Endodermal cell (in vitro differentiated cells): ENCODE measurements around the gene VCAM1. TPM values are rescaled to one million over a fixed set of nuclear protein-coding genes. Genes with fewer than 3 reads are reported as not detected.

Experiments
- DNase-seq: peaks from one replicate; pipeline ENCODE4 v3.0.0-alpha.2; 2017
- H3K27ac ChIP-seq: 2 replicates; pipeline ENCODE4 v1.5.1; 2013; ENCODE audit warnings: mild to moderate bottlenecking, low read depth, low read length, moderate library complexity
- H3K27me3 ChIP-seq: 2 replicates; pipeline ENCODE4 v1.6.1; 2013; ENCODE audit warnings: mild to moderate bottlenecking, low read length, moderate library complexity; ENCODE audit not compliant: insufficient read depth, control insufficient read depth, poor library complexity, severe bottlenecking
- H3K36me3 ChIP-seq: 2 replicates; pipeline ENCODE4 v1.7.0; 2013; ENCODE audit warnings: mild to moderate bottlenecking, low read length, moderate library complexity; ENCODE audit not compliant: control insufficient read depth, insufficient read depth
- H3K4me1 ChIP-seq: one replicate; pipeline ENCODE4 v1.7.0; 2013; ENCODE audit warnings: low read length; ENCODE audit not compliant: control insufficient read depth, insufficient read depth
- H3K4me3 ChIP-seq: 2 replicates; pipeline ENCODE4 v1.5.1; 2013; ENCODE audit warnings: mild to moderate bottlenecking, low read length, moderate library complexity
- H3K9ac ChIP-seq: 2 replicates; pipeline ENCODE4 v1.6.1; 2013; ENCODE audit warnings: mild to moderate bottlenecking, low read length, moderate library complexity; ENCODE audit not compliant: poor library complexity, severe bottlenecking; ENCODE audit errors: extremely low read depth
- H3K9me3 ChIP-seq: 2 replicates; pipeline ENCODE4 v1.6.1; 2013; ENCODE audit warnings: mild to moderate bottlenecking, low read length, moderate library complexity; ENCODE audit not compliant: control insufficient read depth
- H3K27ac Mint-ChIP-seq: 2 replicates; pipeline ENCODE4 v1.8.0; 2020; ENCODE audit warnings: mixed read lengths
- H3K27me3 Mint-ChIP-seq: 2 replicates; pipeline ENCODE4 v1.8.0; 2021; ENCODE audit warnings: mild to moderate bottlenecking, mixed read lengths; ENCODE audit not compliant: insufficient read depth
- H3K36me3 Mint-ChIP-seq: 2 replicates; pipeline ENCODE4 v1.8.0; 2020; ENCODE audit warnings: low read depth, mixed read lengths
- H3K4me1 Mint-ChIP-seq: 2 replicates; pipeline ENCODE4 v1.8.0; 2020; ENCODE audit warnings: mixed read lengths
- H3K4me3 Mint-ChIP-seq: 2 replicates; pipeline ENCODE4 v1.8.0; 2020; ENCODE audit warnings: mild to moderate bottlenecking, moderate library complexity, mixed read lengths
- H3K9me3 Mint-ChIP-seq: 2 replicates; pipeline ENCODE4 v1.8.0; 2020; ENCODE audit warnings: mild to moderate bottlenecking, mixed read lengths
- WGBS, 2 experiments: methylation state at CpG; one replicate each; pipeline versions ENCODE4 v1.1.5 to v1.1.7; 2013; ENCODE audit warnings: missing lambda C conversion rate in 2 of 2, mixed read lengths in 1 of 2; ENCODE audit not compliant: insufficient coverage in 1 of 2, insufficient read length in 1 of 2; 5-methylcytosine and 5-hydroxymethylcytosine counted together
- total RNA-seq, 2 donors: library from RNA; stranded (reverse); fragmentation: NEBNext Ultra II Directional in 1 of 2; extraction: Animal tissue kit (Norgen Biotek cat#: 25700) in 1 of 2; gene quantifications; 2 replicates in 1 of 2; 3 replicates in 1 of 2; pipeline ENCODE4 v1.2.1, GENCODE V29; 2021
- TF ChIP-seq, protein P1 (sequence below): fragments of 200-600 bp; sonication (generic); conservative IDR thresholded peaks from 2 replicates; pipeline ENCODE4 v1.5.0; 2021; ENCODE audit warnings: antibody characterized with exemption, mild to moderate bottlenecking

Gene VCAM1
- total RNA-seq, 2 donors from 2014 or later: 1.4 to 1.7 TPM

DNA sequence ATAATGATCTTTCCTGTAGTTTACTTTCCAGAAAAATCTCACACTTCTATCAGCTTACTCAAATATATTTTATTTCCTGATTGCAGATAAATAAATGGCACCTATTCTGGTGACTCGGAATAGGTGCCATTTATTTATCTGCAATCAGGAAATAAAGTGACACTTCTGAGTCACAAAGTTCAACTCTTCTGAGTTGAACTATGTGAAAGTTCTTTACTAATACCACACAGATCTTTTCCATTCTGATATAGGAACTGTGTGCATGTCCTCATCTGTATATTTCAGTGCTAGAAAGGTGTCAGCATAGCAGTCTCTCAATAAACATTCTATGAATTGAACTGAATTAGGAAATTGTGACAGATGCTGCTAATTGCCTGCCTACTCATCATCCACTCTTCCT is 4.9 kb upstream of the VCAM1 start:
- no peak overlapping the region for H3K9ac ChIP-seq
- DNase-seq: no peak
- no peaks in the 10 kb centered on the region for H3K36me3 Mint-ChIP-seq
- no peaks in the 10 kb centered on the region for H3K27me3 ChIP-seq
- TF ChIP-seq, protein P1, sequence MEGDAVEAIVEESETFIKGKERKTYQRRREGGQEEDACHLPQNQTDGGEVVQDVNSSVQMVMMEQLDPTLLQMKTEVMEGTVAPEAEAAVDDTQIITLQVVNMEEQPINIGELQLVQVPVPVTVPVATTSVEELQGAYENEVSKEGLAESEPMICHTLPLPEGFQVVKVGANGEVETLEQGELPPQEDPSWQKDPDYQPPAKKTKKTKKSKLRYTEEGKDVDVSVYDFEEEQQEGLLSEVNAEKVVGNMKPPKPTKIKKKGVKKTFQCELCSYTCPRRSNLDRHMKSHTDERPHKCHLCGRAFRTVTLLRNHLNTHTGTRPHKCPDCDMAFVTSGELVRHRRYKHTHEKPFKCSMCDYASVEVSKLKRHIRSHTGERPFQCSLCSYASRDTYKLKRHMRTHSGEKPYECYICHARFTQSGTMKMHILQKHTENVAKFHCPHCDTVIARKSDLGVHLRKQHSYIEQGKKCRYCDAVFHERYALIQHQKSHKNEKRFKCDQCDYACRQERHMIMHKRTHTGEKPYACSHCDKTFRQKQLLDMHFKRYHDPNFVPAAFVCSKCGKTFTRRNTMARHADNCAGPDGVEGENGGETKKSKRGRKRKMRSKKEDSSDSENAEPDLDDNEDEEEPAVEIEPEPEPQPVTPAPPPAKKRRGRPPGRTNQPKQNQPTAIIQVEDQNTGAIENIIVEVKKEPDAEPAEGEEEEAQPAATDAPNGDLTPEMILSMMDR: no peak
- peaks cover 20% of the 10 kb centered on the region for H3K4me1 ChIP-seq
- 53% methylated on average over 1 of the region's 1 CpG; no CpG with 5 or more reads in 1 of the 2 experiments for WGBS, 2 experiments
- H3K9me3 Mint-ChIP-seq: peaks cover 16% of the 10 kb centered on the region
- no peak overlapping the region for H3K4me3 ChIP-seq
- peaks cover 23% of the 10 kb centered on the region for H3K4me1 Mint-ChIP-seq
- no peaks in the 10 kb centered on the region for H3K36me3 ChIP-seq
- no peak overlapping the region for H3K4me3 Mint-ChIP-seq
- H3K9me3 ChIP-seq: peaks cover 16% of the 10 kb centered on the region
- H3K27ac ChIP-seq: no peak overlapping the region
- H3K27me3 Mint-ChIP-seq: no peaks in the 10 kb centered on the region
- no peak overlapping the region for H3K27ac Mint-ChIP-seq

DNA sequence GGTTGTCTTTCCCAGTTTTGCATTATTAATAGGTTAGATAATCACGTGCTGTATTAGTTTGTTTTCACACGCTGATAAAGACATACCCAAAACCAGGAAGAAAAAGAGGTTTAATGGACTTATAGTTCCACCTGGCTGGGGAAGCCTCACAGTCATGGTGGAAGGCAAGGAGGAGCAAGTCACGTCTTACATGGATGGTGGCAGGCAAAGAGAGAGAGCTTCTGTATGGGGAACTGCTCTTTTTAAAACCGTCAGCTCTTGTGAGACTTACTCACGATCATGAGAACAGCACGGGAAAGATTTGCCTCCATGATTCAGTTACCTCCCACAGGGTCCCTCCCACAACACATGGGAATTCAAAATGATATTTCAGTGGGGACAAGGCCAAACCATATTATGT is 2.3 kb upstream of the VCAM1 start:
- WGBS, 2 experiments: 95 to 100% methylated on average over 2 to 6 of the region's 6 CpGs
- Mint-ChIP-seq H3K4me3 (no peak overlapping the region), H3K27ac (no peak overlapping the region), H3K36me3 (no peaks in the 10 kb centered on the region), H3K4me1 (peaks cover 11% of the 10 kb centered on the region), H3K9me3 (peaks cover 15% of the 10 kb centered on the region), H3K27me3 (peaks cover 1% of the 10 kb centered on the region)
- peaks cover 11% of the 10 kb centered on the region for H3K9me3 ChIP-seq
- no peaks in the 10 kb centered on the region for H3K36me3 ChIP-seq
- H3K9ac ChIP-seq: no peak overlapping the region
- H3K27me3 ChIP-seq: no peaks in the 10 kb centered on the region
- DNase-seq: no peak
- TF ChIP-seq, protein P1: no peak
- no peak overlapping the region for H3K27ac ChIP-seq
- no peak overlapping the region for H3K4me3 ChIP-seq
- H3K4me1 ChIP-seq: peaks cover 20% of the 10 kb centered on the region

DNA sequence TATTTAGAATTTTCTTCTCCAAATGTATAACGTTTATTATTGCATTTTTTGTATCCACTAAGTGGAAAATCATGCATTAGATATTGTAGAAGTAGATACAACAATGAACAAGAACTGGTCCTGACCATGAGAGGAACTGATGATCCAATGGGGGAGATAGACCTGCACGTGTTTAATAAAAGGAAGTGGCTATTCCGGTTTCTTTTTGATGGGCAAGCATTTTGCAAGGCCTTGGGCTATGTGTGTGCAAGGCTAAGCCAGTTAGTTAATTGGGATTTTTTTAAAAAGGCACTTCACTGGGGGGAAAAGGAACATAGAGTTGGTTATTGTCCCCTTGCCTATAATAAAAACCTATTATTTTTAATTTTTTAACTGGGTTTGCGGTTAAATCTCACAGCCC is 961 bp upstream of the VCAM1 start:
- no peak overlapping the region for H3K4me3 ChIP-seq
- no peak overlapping the region for H3K27ac Mint-ChIP-seq
- H3K27me3 Mint-ChIP-seq: peaks cover 1% of the 10 kb centered on the region
- 83 to 87% methylated on average over 2 to 4 of the region's 4 CpGs for WGBS, 2 experiments
- H3K4me1 ChIP-seq: peaks cover 20% of the 10 kb centered on the region
- H3K9me3 ChIP-seq: peaks cover under 1% of the 10 kb centered on the region
- TF ChIP-seq, protein P1: no peak
- no peaks in the 10 kb centered on the region for H3K27me3 ChIP-seq
- no peaks in the 10 kb centered on the region for H3K36me3 Mint-ChIP-seq
- H3K4me1 Mint-ChIP-seq: peaks cover 11% of the 10 kb centered on the region
- no peak overlapping the region for H3K4me3 Mint-ChIP-seq
- no peak for DNase-seq
- no peak overlapping the region for H3K9ac ChIP-seq
- peaks cover 5% of the 10 kb centered on the region for H3K36me3 ChIP-seq
- no peak overlapping the region for H3K27ac ChIP-seq
- H3K9me3 Mint-ChIP-seq: peaks cover 1% of the 10 kb centered on the region
